ENCODE measurements around the gene ZSWIM7.

Gene ZSWIM7

GRCh38 chr17:15928286-15928785 lies 71.2 kb downstream of the ZSWIM7 start:
- Histone ChIP-seq H3K36me3 (ENCODE audit: insufficient read depth, low read length) (no peaks in the 10 kb centered on the region), H2AFZ (ENCODE audit: low read depth, low read length) (no peak overlapping the region), H3K4me1 (ENCODE audit: insufficient read depth, low read length) (no peaks in the 10 kb centered on the region), H3K4me3 (ENCODE audit: low read depth in 1 of 2, low read length in 2 of 2) (no peak overlapping the region), H4K20me1 (ENCODE audit: insufficient read depth, low read length) (0 out of 2 replicates have a peak, but pooled peaks cover 2% of the 10 kb centered on the region), H3K9ac (ENCODE audit: low read depth, low read length) (no peak overlapping the region), H3K27me3 (ENCODE audit: insufficient read depth, low read length, poor library complexity) (no peaks in the 10 kb centered on the region), H3K79me2 (ENCODE audit: insufficient read depth, low read length) (no peaks in the 10 kb centered on the region), H3K4me2 (ENCODE audit: insufficient read depth, low read length) (no peak overlapping the region), H3K9me3 (ENCODE audit: insufficient read depth, low read length, severe bottlenecking) (no peaks in the 10 kb centered on the region), H3K27ac (ENCODE audit: low read length) (no peak overlapping the region)
- ATAC-seq (ENCODE audit: insufficient read depth, low read depth) (no peak), DNase-seq (no peak)
- TF ChIP-seq, protein P1, sequence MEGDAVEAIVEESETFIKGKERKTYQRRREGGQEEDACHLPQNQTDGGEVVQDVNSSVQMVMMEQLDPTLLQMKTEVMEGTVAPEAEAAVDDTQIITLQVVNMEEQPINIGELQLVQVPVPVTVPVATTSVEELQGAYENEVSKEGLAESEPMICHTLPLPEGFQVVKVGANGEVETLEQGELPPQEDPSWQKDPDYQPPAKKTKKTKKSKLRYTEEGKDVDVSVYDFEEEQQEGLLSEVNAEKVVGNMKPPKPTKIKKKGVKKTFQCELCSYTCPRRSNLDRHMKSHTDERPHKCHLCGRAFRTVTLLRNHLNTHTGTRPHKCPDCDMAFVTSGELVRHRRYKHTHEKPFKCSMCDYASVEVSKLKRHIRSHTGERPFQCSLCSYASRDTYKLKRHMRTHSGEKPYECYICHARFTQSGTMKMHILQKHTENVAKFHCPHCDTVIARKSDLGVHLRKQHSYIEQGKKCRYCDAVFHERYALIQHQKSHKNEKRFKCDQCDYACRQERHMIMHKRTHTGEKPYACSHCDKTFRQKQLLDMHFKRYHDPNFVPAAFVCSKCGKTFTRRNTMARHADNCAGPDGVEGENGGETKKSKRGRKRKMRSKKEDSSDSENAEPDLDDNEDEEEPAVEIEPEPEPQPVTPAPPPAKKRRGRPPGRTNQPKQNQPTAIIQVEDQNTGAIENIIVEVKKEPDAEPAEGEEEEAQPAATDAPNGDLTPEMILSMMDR (IDR thresholded peaks at IDR 0.05; ENCODE audit: borderline replicate concordance, extremely low read depth, low read length, poor library complexity, severe bottlenecking), result no peak
- TF ChIP-seq EZH2 (IDR thresholded peaks at IDR 0.05; ENCODE audit: borderline replicate concordance, low read depth, low read length, severe bottlenecking), result no peak
